Spleen (tissue), 11 donors: ENCODE results near the gene EED. TPM values are rescaled to one million over a fixed set of nuclear protein-coding genes. Genes with fewer than 3 reads are reported as not detected.

Experiments
- DNase-seq: peaks from one replicate; pipeline ENCODE4 v3.0.0-alpha.2; 2020
- H3K27ac ChIP-seq, 8 donors: fragments of 200-600 bp; sonication (generic) in 7 of 8; 1 replicate in 4 of 8; 2 replicates in 4 of 8; pipeline versions ENCODE4 v1.5.0 to v1.8.0; 2016 to 2021; ENCODE audit warnings: inconsistent platforms in 4 of 8, mild to moderate bottlenecking in 4 of 8, moderate library complexity in 1 of 8
- H3K27me3 ChIP-seq, 7 donors: fragments of 200-600 bp; sonication (generic) in 6 of 7; replicated peaks in 1 of 7; 1 replicate in 4 of 7; 2 replicates in 3 of 7; pipeline versions ENCODE4 v1.5.0 to v1.8.0; 2016 to 2021; ENCODE audit warnings: inconsistent platforms in 3 of 7, mild to moderate bottlenecking in 1 of 7
- H3K36me3 ChIP-seq, 6 donors: fragments of 200-600 bp; sonication (generic) in 5 of 6; 1 replicate in 4 of 6; 2 replicates in 2 of 6; pipeline versions ENCODE4 v1.5.0 to v1.8.0; 2016 to 2021; ENCODE audit warnings: inconsistent platforms in 2 of 6
- H3K4me1 ChIP-seq, 6 donors: fragments of 200-600 bp; sonication (generic) in 5 of 6; 1 replicate in 3 of 6; 2 replicates in 3 of 6; pipeline versions ENCODE4 v1.5.0 to v1.8.0; 2016 to 2021; ENCODE audit warnings: inconsistent platforms in 3 of 6
- H3K4me3 ChIP-seq, 8 donors: fragments of 200-600 bp; sonication (generic) in 7 of 8; 1 replicate in 4 of 8; 2 replicates in 4 of 8; pipeline versions ENCODE4 v1.5.0 to v1.8.0; 2016 to 2021; ENCODE audit warnings: inconsistent platforms in 4 of 8, mild to moderate bottlenecking in 4 of 8, moderate library complexity in 2 of 8
- H3K9me3 ChIP-seq, 8 donors: fragments of 200-600 bp; sonication (generic) in 7 of 8; 1 replicate in 4 of 8; 2 replicates in 4 of 8; pipeline versions ENCODE4 v1.5.0 to v1.8.0; 2016 to 2021; ENCODE audit warnings: inconsistent platforms in 4 of 8
- CTCF ChIP-seq, 11 experiments: fragments of 200-600 bp in 7 of 11; fragments of 450-650 bp in 4 of 11; sonication (generic) in 4 of 11; IDR thresholded peaks in 8 of 11; conservative IDR thresholded peaks in 3 of 11; 1 replicate in 7 of 11; 2 replicates in 4 of 11; pipeline versions ENCODE4 v1.4.0 to v1.8.0; 2016 to 2021; ENCODE audit warnings: antibody characterized with exemption in 11 of 11, inconsistent platforms in 4 of 11, mild to moderate bottlenecking in 1 of 11
- POLR2A ChIP-seq, 3 donors: fragments of 450-650 bp; IDR thresholded peaks; one replicate each; pipeline ENCODE4 v1.5.1; 2017; ENCODE audit warnings: antibody characterized with exemption in 3 of 3, mild to moderate bottlenecking in 1 of 3
- POLR2AphosphoS5 ChIP-seq, 3 donors: sonication (generic); formaldehyde crosslinking; IDR thresholded peaks; one replicate each; pipeline ENCODE4 v1.5.1; 2017; ENCODE audit warnings: antibody characterized with exemption in 3 of 3
- WGBS, 5 donors: extraction: QIAGEN DNeasy Blood & Tissue Kit in 3 of 5; methylation state at CpG; one replicate each; pipeline versions ENCODE4 v1.1.5 to v1.1.7; 2013 to 2018; 5-methylcytosine and 5-hydroxymethylcytosine counted together
- intact Hi-C: fragments of 100-400 bp; cut with DNase I; formaldehyde crosslinking; loops from one replicate; pipeline ENCODE4 v1.15.0; 2023; ENCODE audit warnings: low total_unique reads
- polyA plus RNA-seq, 3 donors: library from polyadenylated mRNA; stranded (reverse); fragments of 200-250 nt; gene quantifications; one replicate each; pipeline ENCODE4 v1.2.1, GENCODE V29; 2013
- total RNA-seq, 7 donors: library from RNA; depleted of rRNA in 3 of 7; stranded (reverse); fragments of >200 nt in 3 of 7; fragmentation: NEBNext Ultra II Directional in 4 of 7; extraction: Animal tissue kit (Norgen Biotek cat#: 25700) in 4 of 7; gene quantifications; one replicate each; pipeline versions ENCODE4 v1.1.0 to v1.2.1, GENCODE V29; 2016 to 2021
- donor health status: healthy with polysubstance abuse.
- donor health status: DM: no; HTN: no; CAD: no; lungs with moderate emphysema.
- donor health status: DM: no; HTN: no; CAD: no.
- donor health status: Bipolar disorder and iron deficiency.
- donor health status: healthy.
- donor health status: DM: no; HTN: no; CAD: no.
- donor health status: DM: yes; HTN: yes; CAD: no.

EED gene
- total and polyA plus RNA-seq, 10 donors, result 24.3 to 48.1 (median 31.1) TPM

- Histone ChIP-seq H3K4me3 (no peak overlapping the region), H3K9me3 (no peaks in the 10 kb centered on the region), H3K27ac (no peak overlapping the region), H3K36me3 (peaks cover 0 to 97% (median 32%) of the 10 kb centered on the region in 6 donors), H3K27me3 (no peaks in the 10 kb centered on the region), H3K4me1 (peaks cover 0 to 14% (median 1%) of the 10 kb centered on the region in 6 donors)
- TF ChIP-seq POLR2AphosphoS5 (IDR thresholded peaks at IDR 0.05) (no peak), POLR2A (IDR thresholded peaks at IDR 0.05) (no peak), CTCF (IDR thresholded peaks at IDR 0.05 in 8 of 11, conservative IDR thresholded peaks at IDR 0.05 in 3 of 11) (no peak)
- intact Hi-C loops, result no loop called here
- 68 to 87% (median 71%) methylated on average over 6 of the region's 6 CpGs for WGBS, 5 donors
- DNase-seq, result no peak
These were observed 12.1 kb downstream of the EED start for GRCh38 chr11:86256608-86257007.

GRCh38 chr11:86257446-86257845 lies 12.9 kb downstream of the EED start:
- no peak overlapping the region for H3K4me3 ChIP-seq
- TF ChIP-seq POLR2A (IDR thresholded peaks at IDR 0.05) (no peak), POLR2AphosphoS5 (IDR thresholded peaks at IDR 0.05) (no peak), CTCF (IDR thresholded peaks at IDR 0.05 in 8 of 11, conservative IDR thresholded peaks at IDR 0.05 in 3 of 11) (no peak)
- no peaks in the 10 kb centered on the region for H3K9me3 ChIP-seq
- intact Hi-C loops, result no loop called here
- H3K36me3 ChIP-seq, result peaks cover 0 to 97% (median 37%) of the 10 kb centered on the region in 6 donors
- H3K27ac ChIP-seq, result no peak overlapping the region
- H3K27me3 ChIP-seq, result no peaks in the 10 kb centered on the region
- DNase-seq, result no peak
- H3K4me1 ChIP-seq, result peaks cover 0 to 5% (median 0%) of the 10 kb centered on the region in 6 donors

GRCh38 chr11:86259730-86260129 lies 15.2 kb downstream of the EED start:
- no peak overlapping the region for H3K4me3 ChIP-seq
- no peak for DNase-seq
- H3K9me3 ChIP-seq, result no peaks in the 10 kb centered on the region
- no peaks in the 10 kb centered on the region for H3K27me3 ChIP-seq
- H3K36me3 ChIP-seq, result peaks cover 3 to 98% (median 42%) of the 10 kb centered on the region in 6 donors
- H3K4me1 ChIP-seq, result no peaks in the 10 kb centered on the region
- intact Hi-C loops, result no loop called here
- H3K27ac ChIP-seq, result no peak overlapping the region
- TF ChIP-seq POLR2A (IDR thresholded peaks at IDR 0.05), result no peak
- no peak for TF ChIP-seq POLR2AphosphoS5 (IDR thresholded peaks at IDR 0.05)
- TF ChIP-seq CTCF (IDR thresholded peaks at IDR 0.05 in 8 of 11, conservative IDR thresholded peaks at IDR 0.05 in 3 of 11), result no peak
- WGBS, 5 donors, result 56 to 71% (median 63%) methylated on average over 1 of the region's 1 CpG

- Histone ChIP-seq H3K4me3 (no peak overlapping the region), H3K9me3 (no peaks in the 10 kb centered on the region), H3K36me3 (peaks cover 3 to 96% (median 41%) of the 10 kb centered on the region in 6 donors), H3K27ac (no peak overlapping the region), H3K27me3 (no peaks in the 10 kb centered on the region), H3K4me1 (no peaks in the 10 kb centered on the region)
- DNase-seq, result no peak
- intact Hi-C loops, result no loop called here
- WGBS, 5 donors, result 91 to 98% (median 93%) methylated on average over 3 of the region's 3 CpGs
- TF ChIP-seq POLR2A (IDR thresholded peaks at IDR 0.05) (no peak), POLR2AphosphoS5 (IDR thresholded peaks at IDR 0.05) (no peak), CTCF (IDR thresholded peaks at IDR 0.05 in 8 of 11, conservative IDR thresholded peaks at IDR 0.05 in 3 of 11) (no peak)
These were observed 16.8 kb downstream of the EED start for GRCh38 chr11:86261328-86261727.
